ENCODE results near the gene DGLUCY.
"Not testable (repeated sequence)": the region's sequence is repeated elsewhere in the genome, so short reads cannot be mapped to it uniquely, and the experiment has no call there.

DGLUCY gene

DNA sequence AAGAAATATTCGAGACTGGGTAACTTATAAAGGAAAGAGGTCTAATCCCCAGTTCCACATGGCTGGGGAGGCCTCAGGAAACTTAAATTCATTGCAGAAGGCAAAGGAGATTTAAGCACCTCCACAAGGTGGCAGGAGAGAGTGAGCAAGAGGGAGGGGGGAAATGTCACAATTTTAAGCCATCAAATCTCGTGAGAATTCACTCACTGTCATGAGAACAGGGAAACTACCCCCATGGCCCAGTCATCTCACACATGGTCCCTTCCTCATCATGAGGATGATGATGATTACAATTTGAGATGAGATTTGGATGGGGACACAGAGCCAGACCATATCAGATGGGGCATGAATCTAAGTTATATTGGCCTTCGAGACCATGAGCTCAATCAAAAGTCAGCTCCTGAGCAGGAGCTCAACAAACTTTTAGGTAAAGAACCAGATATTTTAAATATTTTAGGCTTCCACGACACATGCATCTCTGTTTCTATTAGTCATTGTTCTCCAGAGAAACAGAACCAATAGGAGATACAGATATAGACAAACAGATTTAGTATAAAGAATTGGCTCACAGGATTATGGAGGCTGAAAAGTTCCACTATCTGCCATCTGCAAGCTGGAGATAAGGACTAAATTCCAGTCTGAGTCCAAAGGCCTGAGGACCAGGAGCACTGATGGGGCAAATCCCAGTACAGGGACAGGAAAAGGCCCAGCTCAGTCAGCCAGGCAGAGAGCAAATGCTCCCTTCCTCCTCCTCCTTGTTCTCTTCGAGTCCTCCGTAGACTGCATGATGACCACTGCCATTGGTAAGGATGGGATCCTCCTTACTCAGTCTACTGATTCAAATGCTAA is 24.9 kb downstream of the DGLUCY start:
- DNase-seq (ENCODE audit: low read depth in 2 of 2): no peak

GRCh38 chr14:91139776-91140175 is 25.9 kb downstream of the DGLUCY start:
- DNase-seq (ENCODE audit: low read depth in 2 of 2): no peak

GRCh38 chr14:91140672-91141071 is 26.8 kb downstream of the DGLUCY start:
- DNase-seq (ENCODE audit: low read depth in 2 of 2): no peak

- DNase-seq (ENCODE audit: low read depth in 2 of 2): no peak
Observed at GRCh38 chr14:91142214-91142668, 28.4 kb downstream of the DGLUCY start.

GRCh38 chr14:91143862-91144261 is 30.0 kb downstream of the DGLUCY start:
- no peak for DNase-seq (ENCODE audit: low read depth in 2 of 2)

DNA sequence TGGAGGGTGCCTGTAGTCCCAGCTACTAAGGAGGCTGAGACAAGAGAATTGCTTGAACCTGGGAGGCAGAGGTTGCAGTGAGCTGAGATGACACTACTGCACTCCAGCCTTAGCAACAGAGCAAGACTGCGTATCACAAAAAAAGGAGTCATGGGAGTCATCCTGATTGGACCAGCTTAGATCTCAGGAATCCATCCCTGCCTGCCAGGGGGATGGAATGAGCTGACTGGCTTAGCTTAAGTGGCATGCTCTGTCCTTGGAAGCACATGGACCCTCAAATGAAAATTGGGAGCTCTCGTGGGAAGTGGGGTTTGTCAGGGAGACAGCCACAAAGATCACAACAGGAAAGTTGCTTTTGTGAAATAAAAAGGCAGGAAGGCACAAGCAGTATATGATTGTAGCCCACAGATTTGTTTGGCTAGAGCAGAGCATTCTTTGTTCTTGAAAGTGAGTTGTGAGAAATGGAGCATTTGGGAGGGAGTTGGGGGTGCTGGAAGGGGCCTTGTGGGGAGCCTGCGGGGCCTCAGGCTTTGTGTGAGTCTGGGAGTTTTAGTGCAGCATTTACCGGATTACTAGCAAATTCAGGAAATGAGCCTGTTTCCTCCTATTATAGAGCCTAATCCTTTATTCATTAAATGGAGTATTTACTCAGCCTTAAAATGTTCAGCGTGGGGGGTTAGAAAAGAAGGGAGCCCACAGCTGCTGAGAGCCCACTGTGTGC is 30.7 kb downstream of the DGLUCY start:
- no peak for DNase-seq (ENCODE audit: low read depth in 2 of 2)

DNA sequence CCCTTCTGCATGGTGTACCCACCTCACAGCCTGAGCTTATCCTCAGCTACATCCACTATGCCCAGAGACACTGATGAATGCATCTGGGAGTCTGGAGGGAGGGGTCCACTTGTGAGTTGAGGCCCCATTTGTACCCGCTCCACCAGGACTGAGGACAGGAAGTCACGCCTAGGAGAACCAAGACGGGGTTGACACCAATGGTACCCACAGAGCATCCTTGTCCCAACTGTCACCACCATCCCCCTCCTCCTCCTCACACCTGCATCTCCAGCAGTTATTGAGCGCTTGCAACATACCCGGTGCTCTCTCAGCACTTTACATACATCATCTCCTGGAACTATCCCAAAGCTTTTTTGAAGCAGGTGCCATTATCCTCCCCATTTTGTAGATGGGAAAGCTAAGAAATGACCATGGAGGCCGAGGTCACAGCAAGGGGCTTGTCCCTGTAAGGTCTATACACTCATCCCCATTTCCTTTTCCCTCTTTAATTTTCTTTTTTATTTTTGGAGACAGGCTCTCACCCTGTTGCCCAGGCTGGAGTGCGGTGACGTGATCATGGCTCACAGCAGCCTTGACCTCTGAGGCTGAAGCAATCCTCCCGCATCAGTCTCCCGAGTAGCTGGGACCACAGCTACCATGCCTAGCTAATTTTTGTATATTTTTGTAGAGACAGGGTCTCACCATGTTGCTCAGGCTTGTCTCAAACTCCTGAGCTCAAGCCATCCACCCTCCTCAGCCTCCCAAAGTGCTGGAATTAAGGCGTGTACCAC is 31.7 kb downstream of the DGLUCY start:
- no peak for DNase-seq (ENCODE audit: low read depth in 2 of 2)

- DNase-seq (ENCODE audit: low read depth in 2 of 2): no peak
Observed at GRCh38 chr14:91146661-91147060, 32.8 kb downstream of the DGLUCY start.

DNA sequence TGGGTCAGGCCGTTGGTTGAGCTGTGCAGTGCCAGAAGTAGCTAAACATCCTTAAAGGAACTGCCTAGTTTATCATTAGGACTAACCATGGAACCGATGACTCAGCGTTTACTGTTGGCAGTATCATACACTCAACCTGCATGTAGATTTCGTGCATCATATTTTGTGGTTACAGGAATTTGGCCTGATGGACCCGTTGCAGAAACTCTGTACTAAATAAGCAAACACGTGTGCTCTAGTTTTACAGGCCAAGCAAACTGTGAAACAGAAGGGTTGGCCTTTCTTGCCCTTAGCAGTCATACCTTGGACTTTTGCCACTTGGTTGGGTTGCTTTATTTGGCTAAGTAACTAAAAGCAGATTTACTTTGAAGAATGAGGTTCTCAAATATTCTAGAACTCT is 35.6 kb downstream of the DGLUCY start:
- DNase-seq (ENCODE audit: low read depth in 2 of 2): no peak

DNA sequence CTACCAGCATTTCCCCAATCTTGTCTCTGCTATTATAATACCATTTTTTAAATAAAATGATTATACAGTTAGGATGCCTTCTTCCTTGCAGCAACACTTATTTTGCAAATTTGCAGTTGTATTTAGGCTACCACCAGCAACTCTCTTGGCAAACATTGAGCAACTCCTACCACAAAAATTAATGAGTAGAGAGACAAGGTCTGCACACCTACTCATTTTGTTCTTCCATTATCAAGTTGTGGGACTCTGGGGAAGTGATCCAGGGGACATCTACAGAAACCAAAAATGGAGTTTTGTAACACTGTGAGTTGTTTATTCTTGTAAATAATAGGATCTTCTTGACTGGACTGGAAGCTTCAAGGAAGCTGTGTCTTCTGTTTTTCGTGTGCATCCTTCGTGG is 38.6 kb downstream of the DGLUCY start:
- no peak for DNase-seq (ENCODE audit: low read depth in 2 of 2)

DNA sequence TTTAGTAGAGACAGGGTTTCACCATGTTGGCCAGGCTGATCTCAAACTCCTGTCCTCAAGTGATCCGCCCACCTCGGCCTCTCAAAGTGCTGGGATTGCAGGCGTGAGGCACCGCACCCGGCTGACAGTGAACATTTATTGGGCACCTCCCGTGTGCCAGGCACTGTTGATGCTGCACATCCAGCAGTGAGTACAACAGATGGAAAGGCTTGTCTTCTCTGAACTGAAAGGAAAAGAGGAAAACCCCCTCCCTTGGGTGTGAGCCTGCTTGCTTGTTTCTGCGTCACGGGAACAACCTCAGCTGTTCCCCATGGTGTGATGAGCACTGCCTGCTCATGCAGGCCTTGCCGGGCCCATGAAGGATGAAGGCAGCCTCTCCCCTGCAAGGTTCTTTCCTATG is 39.5 kb downstream of the DGLUCY start:
- no peak for DNase-seq (ENCODE audit: low read depth in 2 of 2)

GRCh38 chr14:91154851-91155625 is 41.2 kb downstream of the DGLUCY start:
- DNase-seq (ENCODE audit: low read depth in 2 of 2): no peak

DNA sequence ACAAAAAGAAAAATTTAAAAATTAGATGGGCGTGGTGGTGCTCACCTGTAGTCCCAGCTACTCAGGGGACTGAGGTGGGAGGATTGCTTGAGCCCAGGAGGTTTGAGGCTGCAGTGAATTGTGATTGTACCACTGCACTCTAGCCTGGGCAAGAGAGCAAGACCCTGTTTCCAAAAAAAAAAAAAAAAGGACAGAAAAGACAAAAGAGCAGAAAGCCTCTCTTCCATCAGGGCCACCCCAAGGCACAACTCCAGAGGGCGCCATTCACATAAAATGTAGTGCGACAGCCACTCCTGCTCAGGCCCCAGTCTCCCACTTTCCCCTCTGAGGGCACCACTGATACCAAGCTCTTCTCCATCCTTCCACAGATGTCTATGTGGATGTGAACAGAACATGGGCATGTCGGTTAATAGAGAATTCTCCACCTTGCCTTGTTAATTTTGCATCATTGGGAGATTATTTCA is 41.8 kb downstream of the DGLUCY start:
- DNase-seq (ENCODE audit: low read depth in 2 of 2): no peak

- not testable (repeated sequence) for DNase-seq (ENCODE audit: low read depth in 2 of 2)
Observed at GRCh38 chr14:91156142-91156666, 42.3 kb downstream of the DGLUCY start.

DNA sequence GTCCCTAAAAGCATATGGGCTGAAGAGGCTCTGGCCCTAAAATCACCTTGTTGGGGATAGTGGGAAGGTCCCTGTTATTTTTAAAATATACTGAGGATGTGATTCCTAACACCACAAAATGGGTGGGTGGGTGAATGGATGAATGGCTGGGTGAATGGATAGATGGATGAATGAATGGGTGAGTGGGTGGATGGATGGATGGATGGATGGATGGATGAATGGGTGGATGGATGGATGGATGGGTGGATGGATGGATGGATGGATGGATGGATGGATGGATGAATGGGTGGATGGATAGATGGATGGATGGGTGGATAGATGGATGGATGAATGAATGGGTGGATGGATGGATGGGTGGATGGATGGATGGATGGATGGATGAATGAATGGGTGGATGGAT is 43.0 kb downstream of the DGLUCY start:
- not testable (repeated sequence) for DNase-seq (ENCODE audit: low read depth in 2 of 2)

GRCh38 chr14:91158091-91158790 is 44.4 kb downstream of the DGLUCY start:
- no peak for DNase-seq (ENCODE audit: low read depth in 2 of 2)

DNA sequence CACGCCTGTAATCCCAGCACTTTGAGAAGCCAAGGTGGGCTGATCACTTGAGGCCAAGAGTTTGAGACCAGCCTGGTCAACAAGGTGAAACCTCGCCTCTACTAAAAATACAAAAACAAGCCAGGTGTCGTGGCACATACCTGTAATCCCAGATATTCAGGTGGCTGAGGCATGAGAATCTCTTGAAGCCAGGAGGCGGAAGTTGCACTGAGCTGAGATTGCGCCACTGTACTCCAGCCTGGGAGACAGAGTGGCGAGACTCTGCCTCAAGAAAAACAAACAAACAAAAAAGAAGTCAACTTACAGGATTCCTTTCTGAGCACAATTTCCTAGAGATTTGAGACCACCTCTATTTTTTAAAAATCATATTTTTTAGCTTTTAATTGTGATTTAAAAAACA is 45.3 kb downstream of the DGLUCY start:
- no peak for DNase-seq (ENCODE audit: low read depth in 2 of 2)

DNA sequence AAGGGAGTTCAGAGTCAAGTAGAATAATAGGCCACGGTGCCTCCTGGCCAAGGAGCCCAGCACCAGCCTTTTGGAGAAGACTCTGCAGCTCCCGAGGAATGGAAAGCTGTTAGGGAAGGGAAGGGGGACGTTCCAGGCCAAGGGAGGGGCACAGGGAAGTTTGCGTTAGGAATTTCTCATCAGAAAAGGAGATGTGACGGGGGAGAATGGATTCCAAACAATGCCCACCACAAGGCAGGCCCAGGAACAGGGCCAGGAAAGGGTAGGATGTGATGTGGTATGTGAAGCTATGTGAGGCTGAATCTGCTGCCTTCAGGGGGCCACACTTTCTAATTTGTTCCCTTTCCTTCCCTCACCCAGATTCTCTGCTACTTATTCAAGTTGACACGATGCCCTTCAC is 46.0 kb downstream of the DGLUCY start:
- DNase-seq (ENCODE audit: low read depth in 2 of 2): no peak

- no peak for DNase-seq (ENCODE audit: low read depth in 2 of 2)
Observed at GRCh38 chr14:91163316-91163715, 49.4 kb downstream of the DGLUCY start.

- no peak for DNase-seq (ENCODE audit: low read depth in 2 of 2)
Observed at GRCh38 chr14:91164676-91165075, 50.8 kb downstream of the DGLUCY start.

DNA sequence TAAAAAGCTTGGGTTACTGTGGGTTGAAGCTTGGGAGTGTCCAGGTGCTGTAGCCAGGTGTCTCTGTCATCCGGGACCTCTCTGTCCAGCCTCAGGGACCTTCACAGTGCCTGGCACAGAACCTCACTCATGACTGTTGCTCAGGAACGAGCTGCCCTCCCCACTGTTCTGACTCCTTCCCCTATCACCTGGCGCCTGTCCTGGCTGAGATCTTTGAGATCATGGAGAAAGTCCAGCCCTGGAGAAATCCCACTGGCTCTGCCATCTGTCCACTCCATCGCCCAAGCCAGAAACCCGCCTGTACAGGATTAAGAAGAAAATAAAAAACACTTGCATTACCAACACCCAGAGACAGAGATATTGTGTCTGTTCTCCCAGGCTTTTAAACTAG is 53.5 kb downstream of the DGLUCY start:
- DNase-seq (ENCODE audit: low read depth in 2 of 2): no peak

Measured in stimulated activated CD8-positive, alpha-beta memory T cell treated with anti-CD3 and anti-CD28 coated beads, Interleukin-15, amount 100 ng/mL, for 48 hours (primary cell).